GM18498 (cell line): ENCODE measurements around the gene CIAO2B.
"Not testable (repeated sequence)": the region's sequence is repeated elsewhere in the genome, so short reads cannot be mapped to it uniquely, and the experiment has no call there.

Source experiments
- ATAC-seq: cut with Tn5 transposase; IDR thresholded peaks from one replicate; pipeline ENCODE4 v1.9.1; 2021; ENCODE audit warnings: mild to moderate bottlenecking, moderate library complexity; ENCODE audit not compliant: unreplicated experiment

The CIAO2B gene

DNA sequence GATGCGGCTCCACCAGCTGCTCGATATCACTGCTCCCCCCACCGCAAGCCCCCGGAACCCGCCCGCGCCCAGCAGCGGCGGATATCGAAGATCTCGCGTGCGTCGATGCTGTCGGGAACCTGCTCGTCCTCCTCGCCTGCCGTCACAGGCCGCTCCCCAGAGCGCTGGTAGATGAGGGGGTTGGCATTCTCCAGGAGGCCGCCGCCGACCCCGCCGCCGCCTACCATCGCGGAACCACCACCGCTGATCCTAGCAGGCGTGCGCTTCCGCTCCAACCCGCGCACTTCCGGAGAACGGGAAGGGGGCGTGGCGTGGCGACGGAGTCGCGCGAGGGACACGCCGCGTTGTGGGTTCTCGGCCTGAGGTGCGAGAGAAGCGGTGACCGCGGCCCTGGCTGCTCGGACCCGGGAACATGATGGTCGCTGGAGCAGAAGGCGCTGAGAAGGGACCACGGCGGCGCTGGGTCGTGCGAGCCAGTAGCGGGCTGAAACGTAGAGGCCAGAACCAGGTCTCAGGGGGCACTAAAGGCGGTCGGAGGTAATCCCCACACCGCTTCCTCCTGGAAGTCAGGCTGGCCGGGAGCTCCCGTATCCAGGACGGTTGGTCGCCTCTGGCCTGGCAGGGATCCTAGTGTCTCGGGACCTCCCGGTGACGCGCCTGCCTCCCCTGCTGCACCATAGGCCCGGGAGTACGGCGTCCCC is at the start of gene CIAO2B:
Gene CIAO2B (minus strand): TSS at position 265 of the 701 bp plus-strand sequence. CDS start 38 bp downstream, at position 227.
- ATAC-seq: peak; percentile 80

DNA sequence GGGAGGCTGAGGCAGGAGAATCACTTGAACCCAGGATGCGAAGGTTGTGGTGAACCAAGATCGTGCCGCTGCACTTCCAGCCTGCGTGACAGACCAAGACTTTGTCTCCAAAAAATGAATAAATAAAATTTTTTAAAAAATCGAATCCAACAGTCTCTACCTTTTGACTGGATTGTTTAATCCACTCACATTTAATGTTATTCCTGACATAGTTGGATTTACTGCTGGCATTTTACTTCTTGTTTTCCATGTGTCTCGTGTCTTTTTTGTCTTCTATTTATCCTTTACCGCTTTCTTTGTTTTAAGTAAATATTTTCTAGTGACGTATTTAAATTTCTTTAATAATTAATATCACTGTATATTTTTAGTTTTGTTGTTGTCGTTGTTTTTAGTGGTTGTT is 48.8 kb upstream of the CIAO2B start:
- no peak for ATAC-seq

- ATAC-seq: no peak
These were observed 45.0 kb upstream of the CIAO2B start for GRCh38 chr16:66979011-66979717.

GRCh38 chr16:66977341-66978113 is 43.3 kb upstream of the CIAO2B start:
- no peak for ATAC-seq

- ATAC-seq: no peak
These were observed 42.5 kb upstream of the CIAO2B start for GRCh38 chr16:66976746-66977145.

DNA sequence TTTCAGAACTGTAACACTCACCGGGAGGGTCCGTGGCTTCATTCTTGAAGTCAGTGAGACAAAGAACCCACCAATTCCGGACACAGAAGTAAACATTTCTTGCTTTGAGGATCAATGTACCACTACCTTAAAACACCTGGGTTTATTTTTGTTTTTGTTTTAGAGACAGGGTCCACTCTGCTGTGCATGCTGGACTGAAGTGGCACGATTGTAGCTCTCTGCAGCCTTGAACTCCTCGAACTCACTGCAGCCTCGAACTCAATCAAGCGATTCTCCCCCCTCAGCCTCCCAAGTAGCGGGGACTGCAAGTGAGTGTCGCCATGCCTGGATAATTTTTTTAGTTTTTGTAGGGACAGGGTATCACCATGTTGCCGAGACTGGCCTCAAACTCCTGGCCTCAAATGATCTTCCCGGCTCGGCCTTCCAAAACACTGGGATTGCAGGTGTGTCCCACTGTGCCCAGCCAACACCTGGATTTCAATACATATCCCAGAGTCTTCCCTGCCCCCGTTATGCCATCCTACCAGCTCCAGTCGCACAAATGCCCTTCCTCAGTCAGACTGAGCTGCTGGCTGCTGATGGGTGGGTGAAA is 41.2 kb upstream of the CIAO2B start:
- ATAC-seq: no peak

DNA sequence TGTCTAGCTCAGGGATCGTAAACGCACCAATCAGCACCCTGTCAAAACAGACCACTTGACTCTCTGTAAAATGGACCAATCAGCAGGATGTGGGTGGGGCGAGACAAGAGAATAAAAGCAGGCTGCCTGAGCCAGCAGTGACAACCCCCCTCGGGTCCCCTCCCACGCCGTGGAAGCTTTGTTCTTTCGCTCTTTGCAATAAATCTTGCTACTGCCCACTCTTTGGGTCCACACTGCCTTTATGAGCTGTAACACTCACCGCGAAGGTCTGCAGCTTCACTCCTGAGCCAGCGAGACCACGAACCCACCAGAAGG is 40.7 kb upstream of the CIAO2B start:
- not testable (repeated sequence) for ATAC-seq

GRCh38 chr16:66974156-66974931 is 40.1 kb upstream of the CIAO2B start:
- not testable (repeated sequence) for ATAC-seq

GRCh38 chr16:66973716-66974115 is 39.5 kb upstream of the CIAO2B start:
- ATAC-seq: no peak

DNA sequence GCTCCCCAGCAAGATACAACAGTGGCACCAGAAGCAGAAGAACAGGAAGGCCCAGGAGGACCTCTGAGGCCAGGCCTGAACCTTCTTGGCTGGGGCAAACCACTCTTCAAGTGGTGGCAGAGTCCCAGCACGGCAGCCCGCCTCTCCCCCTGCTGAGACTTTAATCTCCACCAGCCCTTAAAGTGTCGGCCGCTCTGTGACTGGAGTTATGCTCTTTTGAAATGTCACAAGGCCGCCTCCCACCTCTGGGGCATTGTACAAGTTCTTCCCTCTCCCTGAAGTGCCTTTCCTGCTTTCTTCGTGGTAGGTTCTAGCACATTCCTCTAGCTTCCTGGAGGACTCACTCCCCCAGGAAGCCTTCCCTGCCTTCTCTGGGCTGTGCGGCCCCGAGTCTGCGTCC is 38.8 kb upstream of the CIAO2B start:
- ATAC-seq: no peak

DNA sequence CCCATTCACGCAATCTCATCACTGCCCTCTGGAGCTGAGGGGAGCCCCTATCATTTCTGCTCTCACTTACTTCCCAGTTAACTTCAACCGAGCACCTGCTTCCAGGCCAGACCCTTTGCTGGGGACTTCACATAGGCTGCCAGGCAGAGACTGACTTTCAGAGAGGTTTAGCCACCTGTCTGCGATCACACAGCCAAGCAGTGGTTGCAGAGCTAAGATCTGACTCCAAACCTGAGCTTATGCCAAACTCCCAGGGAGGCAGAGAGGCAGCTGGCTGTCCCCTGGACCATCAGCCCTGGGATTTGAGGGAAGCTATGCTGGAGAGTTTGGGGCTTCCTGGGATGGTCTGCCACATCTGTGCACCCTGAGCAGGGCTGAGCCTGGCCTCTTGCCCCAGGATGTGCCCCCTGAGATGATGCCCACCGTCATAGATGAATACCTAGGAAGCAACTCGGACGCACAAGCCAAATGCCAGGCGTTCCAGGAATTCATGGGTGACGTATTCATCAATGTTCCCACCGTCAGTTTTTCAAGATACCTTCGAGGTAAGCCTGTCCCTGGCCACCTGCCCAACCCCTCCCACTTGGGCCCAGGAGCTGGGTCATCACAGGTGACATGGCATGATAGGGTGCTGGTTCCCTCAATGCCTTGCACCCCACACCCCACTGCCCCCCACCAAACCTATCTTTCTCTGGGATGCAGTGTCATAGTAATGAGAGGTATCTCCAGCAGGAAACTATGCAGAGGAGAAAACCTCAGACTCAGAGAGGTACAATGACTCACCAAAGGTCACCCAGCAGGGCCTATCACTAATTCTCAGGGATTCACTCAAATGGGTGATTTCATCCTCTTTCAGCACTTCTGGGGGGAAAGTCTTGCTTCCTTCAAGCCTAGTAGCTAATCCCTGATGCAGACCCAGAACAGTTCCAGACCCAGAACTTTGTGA is 36.8 kb upstream of the CIAO2B start:
- ATAC-seq: no peak

GRCh38 chr16:66968847-66969246 is 34.6 kb upstream of the CIAO2B start:
- no peak for ATAC-seq

- ATAC-seq: no peak
These were observed 29.8 kb upstream of the CIAO2B start for GRCh38 chr16:66964049-66964448.

DNA sequence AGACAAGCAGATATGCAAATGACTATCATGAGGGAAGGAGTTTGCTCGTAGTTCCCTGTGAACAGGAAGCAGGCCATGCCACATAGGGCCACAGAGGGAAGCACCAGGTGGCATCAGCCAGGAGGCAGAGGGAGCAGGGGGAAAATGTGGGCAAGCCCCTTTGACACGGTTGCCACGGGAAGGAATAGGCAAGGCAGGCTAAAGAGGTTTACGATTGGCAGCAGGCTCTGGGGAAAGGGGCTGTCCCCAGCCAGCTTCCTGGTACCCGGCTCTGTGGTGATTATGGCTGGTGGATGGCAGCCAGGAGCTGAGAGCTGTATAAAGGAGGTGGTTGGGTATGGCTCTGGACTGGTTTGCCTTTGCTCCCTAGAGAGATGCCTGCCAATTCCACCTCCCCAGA is 27.7 kb upstream of the CIAO2B start:
- ATAC-seq: no peak

GRCh38 chr16:66961065-66961744 is 27.0 kb upstream of the CIAO2B start, which contains the start of gene CES3:
Gene CES3 (plus strand): TSS chr16:66961266. CDS start chr16:66961308, 42 bp downstream.
- peak; percentile 75 for ATAC-seq

DNA sequence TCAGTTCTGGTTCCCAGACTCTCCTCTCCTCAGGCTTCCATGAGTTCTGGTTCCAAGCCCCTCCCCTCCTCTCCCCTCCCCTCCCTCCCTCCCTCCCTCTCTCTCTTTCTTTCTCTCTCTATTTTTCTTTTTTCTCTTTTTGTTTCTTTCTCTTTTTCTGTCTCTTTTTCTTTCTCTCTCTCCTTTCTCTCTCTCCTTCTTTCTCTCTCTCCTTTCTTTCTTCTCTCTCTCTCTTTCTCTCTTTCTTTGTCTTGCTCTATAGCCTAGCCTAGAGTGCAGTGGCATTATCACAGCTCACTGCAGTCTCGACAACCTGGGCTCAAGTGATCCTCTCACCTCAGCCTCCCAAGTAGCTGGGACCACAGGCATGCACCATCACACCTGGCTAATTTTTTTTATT is 26.1 kb upstream of the CIAO2B start:
- no peak for ATAC-seq

GRCh38 chr16:66959704-66960161 is 25.5 kb upstream of the CIAO2B start:
- no peak for ATAC-seq

DNA sequence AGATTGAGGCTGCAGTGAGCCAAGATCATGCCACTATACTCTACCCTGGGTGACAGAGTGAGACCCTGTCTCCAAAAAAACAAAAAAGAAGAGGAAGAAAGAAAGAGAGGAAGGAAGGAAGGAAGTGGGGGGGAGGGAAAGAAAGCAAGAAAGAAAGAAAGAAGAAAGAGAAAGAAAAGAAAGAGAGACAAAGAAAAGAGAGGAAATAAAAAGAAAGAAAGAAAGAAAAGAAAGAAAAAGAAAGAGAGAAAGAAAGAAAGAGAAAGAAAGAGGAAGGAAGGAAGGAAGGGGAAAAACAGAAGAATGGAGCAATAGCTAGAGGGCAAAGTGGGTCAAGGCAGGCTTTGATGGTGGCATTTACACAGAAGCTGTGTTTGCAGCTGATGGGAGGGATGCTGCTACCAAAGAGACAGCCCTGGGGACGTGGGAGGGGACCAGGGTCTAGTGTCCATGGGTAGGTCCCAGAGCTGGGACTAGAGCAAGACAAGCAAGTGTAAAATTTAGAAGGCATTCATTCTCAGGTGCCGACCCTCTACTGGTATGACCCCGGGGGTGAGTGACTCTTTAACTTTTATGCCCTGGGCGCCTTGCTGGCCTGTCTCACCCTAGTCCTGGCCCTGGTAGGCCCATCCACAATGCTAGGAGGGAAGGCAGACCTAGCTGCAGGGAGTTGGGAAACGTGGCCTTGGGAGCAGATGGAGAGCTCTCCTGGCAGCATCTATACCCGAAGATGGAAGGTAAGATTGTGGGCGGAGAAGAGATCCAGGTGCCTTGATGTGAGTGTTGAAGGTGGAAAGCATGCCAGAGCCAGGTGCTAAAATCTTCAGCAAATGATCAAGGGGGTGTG is 24.9 kb upstream of the CIAO2B start:
- ATAC-seq: no peak
